Stomach (tissue), 4 donors: ENCODE measurements around the gene SIRPD.

Experiments used
- CTCF ChIP-seq, 7 experiments: fragments of 450-650 bp in 4 of 7; fragments of 200-600 bp in 3 of 7; sonication (generic) in 3 of 7; IDR thresholded peaks; one replicate each; pipeline ENCODE4 v1.5.1; 2016 to 2019; ENCODE audit warnings: antibody characterized with exemption in 7 of 7, control low read depth in 2 of 7, mild to moderate bottlenecking in 1 of 7
- POLR2A ChIP-seq, 4 donors: fragments of 450-650 bp; IDR thresholded peaks; one replicate each; pipeline ENCODE4 v1.6.1; 2016; ENCODE audit warnings: antibody characterized with exemption in 4 of 4, control low read depth in 2 of 4, mild to moderate bottlenecking in 1 of 4, moderate library complexity in 1 of 4
- POLR2AphosphoS5 ChIP-seq, 3 donors: sonication (generic); formaldehyde crosslinking; IDR thresholded peaks; one replicate each; pipeline ENCODE4 v1.6.1; 2016; ENCODE audit warnings: antibody characterized with exemption in 3 of 3

DNA sequence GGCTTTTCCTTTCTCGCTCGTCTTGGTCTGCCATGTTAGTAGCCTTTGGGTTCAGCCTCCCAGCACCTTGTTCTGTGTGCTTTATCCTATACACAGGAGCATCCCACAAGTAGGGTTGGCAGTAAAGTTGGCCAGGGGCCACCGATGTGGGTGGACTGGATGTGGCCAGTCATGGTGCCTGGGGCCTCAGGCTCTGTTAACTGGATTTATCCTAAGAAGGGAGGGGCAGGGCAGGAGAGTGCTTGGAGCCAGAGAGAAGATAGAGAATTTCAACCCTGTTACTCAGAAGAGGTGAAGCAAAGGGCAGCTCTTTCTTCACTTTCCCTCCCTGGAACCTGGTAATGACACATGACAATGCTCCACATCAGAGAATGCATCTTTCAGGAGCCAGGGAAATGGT lies 52.1 kb downstream of the SIRPD start:
- TF ChIP-seq CTCF (IDR thresholded peaks at IDR 0.05) (no peak), POLR2AphosphoS5 (IDR thresholded peaks at IDR 0.05) (no peak), POLR2A (IDR thresholded peaks at IDR 0.05) (no peak)
